ENCODE measurements around the gene TRIO.

Gene TRIO

GRCh38 chr5:14438195-14438606 lies 295.1 kb downstream of the TRIO start:
- DNase-seq (ENCODE audit: low read depth) = no peak

GRCh38 chr5:14439087-14439871 lies 296.1 kb downstream of the TRIO start:
- no peak for DNase-seq (ENCODE audit: low read depth)

DNA sequence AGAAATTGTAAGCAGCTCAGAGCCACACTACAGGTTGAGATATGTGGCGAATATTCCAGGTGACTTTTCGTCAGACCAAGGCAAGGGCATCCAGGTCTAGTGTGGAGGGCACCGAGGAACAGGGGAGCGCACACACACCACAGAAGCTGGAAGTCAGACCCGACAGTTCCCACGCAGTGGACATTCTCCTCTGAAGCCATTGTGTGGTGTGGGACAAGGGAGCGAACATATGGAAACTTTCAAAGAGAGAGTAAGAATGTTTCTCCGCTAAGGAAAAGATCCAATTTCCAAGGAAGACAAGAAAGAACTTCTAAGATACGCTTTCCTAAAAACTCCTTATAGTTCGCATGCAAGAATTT lies 297.1 kb downstream of the TRIO start:
- DNase-seq (ENCODE audit: low read depth) = no peak

DNA sequence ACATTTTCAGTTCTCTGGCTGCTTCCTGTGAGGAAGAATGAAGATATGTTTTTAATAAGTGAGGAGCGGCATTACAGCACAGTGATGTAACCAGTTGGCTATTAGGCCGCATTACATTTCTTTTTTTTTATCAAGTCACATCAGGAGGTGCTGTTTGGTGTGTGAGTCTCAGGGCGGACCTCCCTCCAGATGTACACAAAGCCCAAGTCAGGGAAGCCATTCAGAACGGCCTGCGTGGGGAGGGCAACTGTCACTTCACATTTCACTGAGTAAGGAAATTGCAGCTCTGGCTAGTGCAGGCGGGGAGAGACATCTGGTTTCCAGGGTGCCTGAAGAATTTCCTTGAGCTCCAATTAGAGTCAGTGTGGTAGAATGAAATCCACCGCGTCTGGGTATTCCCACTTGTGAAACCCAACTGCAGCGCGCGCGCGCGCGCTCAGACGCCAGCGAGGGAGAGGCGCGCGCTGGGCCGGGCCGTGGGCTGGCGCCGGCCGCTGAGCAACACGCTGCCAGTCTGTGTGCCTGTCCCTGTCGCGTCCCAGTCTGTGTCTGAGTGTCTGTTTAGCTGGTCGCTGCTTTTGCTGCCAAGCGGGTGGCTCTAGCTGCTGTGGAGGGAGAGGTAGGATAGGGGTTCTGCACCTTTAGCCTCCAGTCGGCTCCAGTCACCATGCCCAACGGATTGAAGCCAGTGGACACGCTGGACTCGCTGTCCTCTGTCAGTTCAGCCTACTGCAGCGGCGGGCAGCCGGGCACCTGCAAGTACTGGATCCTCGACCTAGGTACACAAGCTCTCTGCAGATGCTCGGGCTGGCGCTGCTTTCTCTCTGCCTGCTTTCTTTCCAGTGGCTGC lies 297.7 kb downstream of the TRIO start:
- peak; percentile 94 for DNase-seq (ENCODE audit: low read depth)

GRCh38 chr5:14441641-14442040 lies 298.5 kb downstream of the TRIO start:
- no peak for DNase-seq (ENCODE audit: low read depth)

DNA sequence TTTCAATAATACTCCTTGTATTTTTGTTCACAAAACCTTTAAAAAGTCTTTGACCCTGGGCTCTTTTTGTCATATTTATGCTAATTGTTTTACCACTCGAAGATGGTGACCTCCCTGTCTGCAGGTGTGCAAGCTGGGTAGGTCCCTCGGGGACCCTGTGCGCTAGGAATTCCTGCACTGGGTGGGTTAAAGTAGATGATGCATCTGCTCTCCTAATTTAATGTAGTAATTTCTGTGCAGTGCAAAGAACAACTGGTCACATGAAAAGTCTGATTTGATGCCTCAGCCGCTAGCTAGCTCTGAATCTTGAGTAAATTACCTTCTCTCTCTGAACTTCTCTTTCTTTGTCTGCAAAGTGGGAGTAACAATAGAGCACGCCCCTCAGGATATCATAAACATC lies 299.4 kb downstream of the TRIO start:
- DNase-seq (ENCODE audit: low read depth) = no peak

- no peak for DNase-seq (ENCODE audit: low read depth)
Observed at GRCh38 chr5:14443671-14444093, 300.5 kb downstream of the TRIO start.

DNA sequence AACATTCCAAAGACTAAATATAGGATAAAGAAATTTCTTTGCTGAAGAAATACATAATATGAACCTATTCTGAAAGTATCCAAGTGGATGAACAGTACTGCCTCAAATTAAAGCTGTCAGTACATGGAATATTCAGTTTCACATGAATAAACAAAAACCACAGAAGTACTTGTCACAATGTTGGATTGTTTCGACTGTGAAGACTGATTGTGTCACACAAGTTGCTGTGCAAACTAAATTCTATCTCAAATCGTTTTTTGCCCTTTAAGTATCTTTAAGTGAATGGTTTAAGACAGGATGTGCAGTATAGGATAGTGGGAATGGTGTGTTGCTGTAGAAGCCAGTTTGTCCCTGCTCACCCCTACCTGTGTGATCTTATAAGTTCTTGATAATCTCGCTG lies 301.0 kb downstream of the TRIO start:
- DNase-seq (ENCODE audit: low read depth) = no peak

DNA sequence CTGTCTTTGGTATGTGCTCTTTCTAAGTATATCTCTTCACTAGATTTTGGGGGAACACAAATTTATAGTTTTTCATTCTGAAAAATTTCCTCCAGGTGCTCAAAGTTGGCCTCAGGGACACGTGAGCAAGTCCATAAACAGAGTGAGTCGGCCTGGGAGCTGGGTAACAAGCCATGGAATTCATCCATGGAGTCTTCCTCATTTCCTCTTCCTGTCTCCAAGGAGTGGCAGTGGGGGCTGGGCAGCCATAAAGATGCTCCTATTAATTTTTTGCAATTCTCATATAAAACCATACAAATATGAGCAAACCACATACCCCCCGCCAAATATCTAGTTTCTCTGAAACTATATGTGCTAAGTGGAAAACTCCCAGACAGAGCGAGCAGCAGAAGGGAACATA lies 301.9 kb downstream of the TRIO start:
- no peak for DNase-seq (ENCODE audit: low read depth)

- no peak for DNase-seq (ENCODE audit: low read depth)
Observed at GRCh38 chr5:14445576-14446290, 302.6 kb downstream of the TRIO start.

DNA sequence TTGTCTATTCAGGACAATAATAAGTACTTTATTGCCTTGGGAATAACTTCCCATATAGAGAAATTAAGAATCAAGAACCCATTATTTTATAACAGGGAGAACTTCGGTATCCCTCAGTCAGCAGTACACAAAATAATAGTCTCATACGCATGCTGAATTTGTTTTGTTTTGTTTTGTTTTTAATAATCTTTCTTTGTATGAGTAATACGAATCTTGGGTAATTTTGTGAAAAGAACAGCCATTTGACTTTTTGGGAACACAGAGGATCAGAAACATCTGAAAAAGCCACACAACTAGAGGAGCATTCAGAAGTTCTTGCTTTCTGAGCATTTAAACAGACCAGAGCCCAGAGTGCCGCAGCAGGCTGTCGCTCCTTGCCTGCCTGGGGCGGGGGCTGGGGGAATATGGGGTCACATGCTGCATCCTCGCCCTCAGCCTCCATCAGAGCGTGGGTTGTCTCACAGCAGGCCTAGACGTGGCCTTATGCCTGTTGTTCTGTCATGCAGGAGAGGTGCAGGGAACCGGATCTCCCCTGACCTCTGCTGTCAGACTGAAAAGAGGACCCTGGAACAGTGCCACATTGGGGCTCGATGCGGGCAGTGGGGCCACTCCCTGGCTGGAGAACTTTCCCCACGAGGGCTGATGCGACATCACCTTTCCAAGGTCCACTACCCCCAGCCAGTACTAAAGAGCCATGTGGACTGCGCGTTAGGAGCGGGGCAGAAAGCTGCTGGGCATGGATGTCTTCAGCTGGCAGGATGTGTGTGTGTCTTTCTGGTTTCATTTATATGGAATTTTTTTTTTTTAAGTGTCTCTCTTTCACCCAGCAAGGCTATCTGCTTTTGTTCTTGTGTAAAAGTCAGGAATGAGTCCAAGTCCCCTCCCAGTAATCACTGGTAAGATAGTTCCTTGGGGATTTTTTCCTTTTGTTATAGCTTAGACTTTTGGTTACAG lies 305.1 kb downstream of the TRIO start:
- DNase-seq (ENCODE audit: low read depth) = peak; percentile 74

DNA sequence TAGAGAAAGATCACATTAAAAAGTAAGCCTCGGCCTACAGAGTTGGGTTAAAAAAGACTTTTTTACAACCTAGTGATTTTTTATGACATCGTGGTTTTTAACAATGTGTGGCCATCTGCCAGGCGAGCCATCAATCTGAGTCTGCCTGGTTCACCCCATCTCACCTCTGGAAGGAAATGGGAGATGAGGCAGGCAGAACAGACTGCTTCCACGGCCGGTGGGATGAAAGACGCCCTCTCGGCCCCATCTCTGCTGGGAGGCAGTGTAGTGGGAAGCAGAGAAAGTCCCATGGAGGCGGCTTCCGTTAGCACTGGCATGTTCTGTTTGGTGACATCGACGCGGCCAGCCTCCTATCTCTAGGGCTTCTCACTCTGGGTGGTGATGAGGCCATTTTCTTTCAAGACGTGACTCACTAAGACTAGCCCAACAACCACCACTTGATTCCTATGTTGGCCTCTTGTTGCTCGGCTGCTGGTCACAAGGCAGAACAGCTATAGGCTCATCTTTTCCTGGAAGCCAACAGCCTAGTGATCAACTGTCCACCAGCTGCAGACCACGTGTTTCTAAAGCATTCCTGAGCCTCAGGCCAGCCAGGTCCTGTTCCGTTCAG lies 306.0 kb downstream of the TRIO start:
- peak; percentile 98 for DNase-seq (ENCODE audit: low read depth)

DNA sequence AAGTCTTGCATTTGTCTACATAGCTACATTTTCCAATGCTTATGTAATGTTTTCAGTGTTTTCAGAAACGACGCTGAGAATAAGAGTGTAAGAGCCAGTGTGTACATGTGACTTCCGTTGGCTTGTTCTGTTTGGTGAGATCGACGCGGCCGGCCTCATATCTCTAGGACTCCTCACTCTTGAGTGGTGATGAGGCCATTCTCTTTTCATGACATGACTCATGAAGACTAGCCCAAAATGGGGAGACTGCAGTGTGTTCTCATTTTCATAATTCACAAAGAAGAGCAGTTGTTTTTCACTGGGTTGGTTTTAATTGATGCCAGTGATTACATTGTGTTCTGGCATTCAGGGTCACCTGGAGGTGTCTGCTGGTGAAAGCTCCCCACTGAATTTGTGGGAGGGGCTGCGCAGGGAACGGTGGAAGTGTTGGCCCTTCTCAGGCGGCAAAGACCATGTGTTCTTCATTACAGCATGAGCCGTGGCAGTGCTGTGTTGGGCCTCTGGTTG lies 306.9 kb downstream of the TRIO start:
- peak; percentile 87 for DNase-seq (ENCODE audit: low read depth)

DNA sequence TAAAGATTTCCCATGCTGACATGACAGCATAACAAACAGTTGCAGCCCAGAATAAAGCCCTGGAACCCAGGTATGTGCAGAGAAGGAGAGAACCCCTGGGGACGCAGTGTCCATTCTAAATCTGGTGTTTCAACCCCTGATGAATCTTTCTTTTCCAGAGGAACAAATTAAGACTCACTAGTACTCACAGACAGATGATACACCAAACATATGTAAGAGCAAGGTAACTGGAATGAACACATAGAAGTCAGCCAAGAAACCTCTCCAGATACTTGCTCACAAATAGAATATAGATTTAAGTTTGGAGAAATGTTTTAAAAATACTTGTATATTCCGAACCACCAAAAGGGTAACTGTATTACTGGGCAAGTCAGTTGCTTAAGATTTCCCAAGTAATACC lies 307.6 kb downstream of the TRIO start:
- no peak for DNase-seq (ENCODE audit: low read depth)

DNA sequence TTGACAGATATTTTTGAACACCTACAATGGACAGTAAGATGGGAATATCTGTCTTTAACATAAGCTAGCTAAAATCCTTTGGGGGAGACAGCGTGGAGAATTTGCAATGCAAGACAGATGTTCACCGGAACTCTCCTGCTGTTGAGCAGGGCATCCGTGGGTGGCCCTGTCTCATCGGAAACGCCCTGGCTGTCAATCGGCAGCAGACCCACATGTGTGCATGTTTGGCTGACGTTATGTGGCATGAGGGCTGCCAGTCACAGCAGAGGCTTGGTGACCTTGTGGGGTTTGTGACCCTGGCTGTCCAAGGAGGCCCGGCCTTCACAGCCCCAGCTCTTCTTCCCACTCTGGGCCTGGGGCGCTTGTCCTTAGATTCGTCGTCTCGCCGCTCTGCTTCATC lies 308.7 kb downstream of the TRIO start:
- no peak for DNase-seq (ENCODE audit: low read depth)

GRCh38 chr5:14452685-14453454 lies 309.7 kb downstream of the TRIO start:
- peak; percentile 61 for DNase-seq (ENCODE audit: low read depth)

GRCh38 chr5:14453481-14453880 lies 310.3 kb downstream of the TRIO start:
- DNase-seq (ENCODE audit: low read depth) = no peak

- no peak for DNase-seq (ENCODE audit: low read depth)
Observed at GRCh38 chr5:14455814-14456321, 312.7 kb downstream of the TRIO start.

- no peak for DNase-seq (ENCODE audit: low read depth)
Observed at GRCh38 chr5:14457476-14457875, 314.3 kb downstream of the TRIO start.

GRCh38 chr5:14458414-14458813 lies 315.3 kb downstream of the TRIO start:
- DNase-seq (ENCODE audit: low read depth) = no peak
